RWPE2 (cell line): Measurements from ENCODE around the gene NDUFA6.
"Not testable (repeated sequence)": the region's sequence is repeated elsewhere in the genome, so short reads cannot be mapped to it uniquely, and the experiment has no call there.

Experiments used
- ATAC-seq: fragments of 200-7000 bp; cut with Tn5 transposase; 3 replicates; pipeline ENCODE4 v1.9.1; 2021; ENCODE audit warnings: low read depth
- DNase-seq: peaks from one replicate; pipeline ENCODE4 v3.0.0-alpha.2; 2020; ENCODE audit warnings: low spot score
- H3K27ac ChIP-seq: fragments of 450-650 bp; 2 replicates; pipeline ENCODE4 v1.5.1; 2017; ENCODE audit warnings: mild to moderate bottlenecking; ENCODE audit not compliant: poor library complexity, severe bottlenecking
- H3K27me3 ChIP-seq: fragments of 250-450 bp; sonication (Bioruptor Pico); 2 replicates; pipeline ENCODE4 v1.5.1; 2021; ENCODE audit warnings: mild to moderate bottlenecking, moderate library complexity; ENCODE audit not compliant: insufficient read depth, poor library complexity, severe bottlenecking
- H3K36me3 ChIP-seq: fragments of 250-450 bp; sonication (Bioruptor Pico); 2 replicates; pipeline ENCODE4 v1.5.1; 2020; ENCODE audit warnings: low read depth, mild to moderate bottlenecking, moderate library complexity
- H3K4me1 ChIP-seq: fragments of 250-450 bp; sonication (Bioruptor Pico); 2 replicates; pipeline ENCODE4 v1.5.1; 2021; ENCODE audit warnings: mild to moderate bottlenecking, moderate library complexity; ENCODE audit not compliant: insufficient read depth, poor library complexity, severe bottlenecking
- H3K4me3 ChIP-seq: fragments of 250-450 bp; sonication (Bioruptor Pico); 2 replicates; pipeline ENCODE4 v1.5.1; 2021; ENCODE audit warnings: mild to moderate bottlenecking, moderate library complexity; ENCODE audit not compliant: severe bottlenecking
- H3K9me3 ChIP-seq: fragments of 250-450 bp; sonication (Bioruptor Pico); 2 replicates; pipeline ENCODE4 v1.5.1; 2021; ENCODE audit warnings: mild to moderate bottlenecking, moderate library complexity; ENCODE audit not compliant: severe bottlenecking
- CTCF ChIP-seq: fragments of 450-650 bp; IDR thresholded peaks from one replicate; pipeline ENCODE4 v1.5.1; 2017; ENCODE audit warnings: mild to moderate bottlenecking, moderate library complexity; ENCODE audit not compliant: poor library complexity, severe bottlenecking

The NDUFA6 gene

GRCh38 chr22:42090596-42091454 lies at the start of gene NDUFA6:
TSS of gene NDUFA6 (minus strand) at chr22:42090772. CDS start at chr22:42090744, 28 bp downstream.
- H3K4me1 ChIP-seq = no peaks in the 10 kb centered on the region
- H3K4me3 ChIP-seq = peak within 1 kb of the TSS; percentile 65
- ATAC-seq = peak; percentile 95
- H3K9me3 ChIP-seq = no peaks in the 10 kb centered on the region
- peak; percentile 98 for DNase-seq
- H3K27me3 ChIP-seq = no peaks in the 10 kb centered on the region
- TF ChIP-seq CTCF = peak; percentile 98
- H3K27ac ChIP-seq = peak within 1 kb of the TSS; percentile 64
- H3K36me3 ChIP-seq = peaks cover 23% of the 10 kb centered on the region

GRCh38 chr22:42140153-42140552 lies 49.6 kb upstream of the NDUFA6 start:
- not testable (repeated sequence) for DNase-seq, H3K4me3 ChIP-seq, H3K36me3 ChIP-seq, H3K4me1 ChIP-seq, H3K27me3 ChIP-seq, ATAC-seq, H3K27ac ChIP-seq, H3K9me3 ChIP-seq

- ATAC-seq, H3K4me1 ChIP-seq, H3K27me3 ChIP-seq, DNase-seq, H3K4me3 ChIP-seq, H3K9me3 ChIP-seq, H3K36me3 ChIP-seq, H3K27ac ChIP-seq: not testable (repeated sequence)
These were observed 48.9 kb upstream of the NDUFA6 start for GRCh38 chr22:42139508-42139907.

GRCh38 chr22:42138972-42139371 lies 48.4 kb upstream of the NDUFA6 start:
- H3K27me3 ChIP-seq = no peaks in the 10 kb centered on the region
- no peak overlapping the region for H3K27ac ChIP-seq
- H3K36me3 ChIP-seq = no peaks in the 10 kb centered on the region
- DNase-seq (no peak), ATAC-seq (no peak)
- no peaks in the 10 kb centered on the region for H3K4me1 ChIP-seq
- TF ChIP-seq CTCF = no peak
- no peak overlapping the region for H3K4me3 ChIP-seq
- H3K9me3 ChIP-seq = no peaks in the 10 kb centered on the region

- Histone ChIP-seq H3K4me1 (no peaks in the 10 kb centered on the region), H3K36me3 (no peaks in the 10 kb centered on the region), H3K27me3 (no peaks in the 10 kb centered on the region), H3K9me3 (no peaks in the 10 kb centered on the region), H3K4me3 (no peak overlapping the region), H3K27ac (no peak overlapping the region)
- TF ChIP-seq CTCF = no peak
- no peak for ATAC-seq
- no peak for DNase-seq
These were observed 47.7 kb upstream of the NDUFA6 start for GRCh38 chr22:42138122-42138770.

GRCh38 chr22:42135688-42136087 lies 45.1 kb upstream of the NDUFA6 start:
- ATAC-seq, DNase-seq: not testable (repeated sequence)

More at GRCh38 chr22:42135688-42136087, 45.1 kb upstream of the NDUFA6 start:
- H3K9me3 ChIP-seq, H3K27me3 ChIP-seq, H3K4me3 ChIP-seq, H3K4me1 ChIP-seq, H3K27ac ChIP-seq, H3K36me3 ChIP-seq: not testable (repeated sequence)
